ENCODE measurements around the gene IAH1. TPM values are rescaled to one million over a fixed set of nuclear protein-coding genes. Genes with fewer than 3 reads are reported as not detected.

IAH1 gene
- total RNA-seq, 1 donor from 2014 or later: 31.1 TPM

DNA sequence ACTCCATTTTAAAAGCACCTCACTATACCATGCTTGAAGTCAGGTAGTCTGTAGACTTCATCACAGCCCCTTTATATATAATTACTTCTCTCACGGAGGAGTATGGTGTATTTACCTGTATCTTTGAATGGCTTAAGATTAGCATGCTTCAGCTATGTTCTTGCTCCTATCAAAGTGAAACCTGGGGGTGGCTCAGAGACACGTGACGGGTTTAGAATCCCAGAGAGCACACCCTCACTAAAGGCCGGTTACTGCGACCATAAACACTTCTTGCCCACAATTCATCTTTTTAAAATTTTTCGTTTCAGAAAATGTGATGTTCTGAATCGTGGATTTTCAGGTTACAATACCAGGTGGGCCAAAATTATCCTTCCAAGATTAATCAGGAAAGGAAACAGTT, 3.6 kb downstream of the IAH1 start:
- peaks cover 33% of the 10 kb centered on the region for H4K20me1 ChIP-seq (ENCODE audit: insufficient read depth, low read length)
- Mint-ChIP-seq H3K27ac (ENCODE audit: unreplicated experiment) (no peak overlapping the region), H3K4me3 (ENCODE audit: unreplicated experiment) (no peak overlapping the region), H3K36me3 (ENCODE audit: low read depth, unreplicated experiment) (peaks cover 13% of the 10 kb centered on the region), H3K27me3 (ENCODE audit: low read depth, unreplicated experiment) (no peaks in the 10 kb centered on the region), H3K9me3 (ENCODE audit: unreplicated experiment) (no peaks in the 10 kb centered on the region), H3K4me1 (ENCODE audit: low read depth, unreplicated experiment) (peaks cover 39% of the 10 kb centered on the region)
- DNase-seq (ENCODE audit: low read depth) (no peak), FAIRE-seq (no peak)
- peaks cover 48% of the 10 kb centered on the region for H3K79me2 ChIP-seq (ENCODE audit: insufficient read depth, low read length)
- H3K27me3 ChIP-seq (ENCODE audit: insufficient read depth, low read length): no peaks in the 10 kb centered on the region
- H3K4me2 ChIP-seq (ENCODE audit: low read length): no peak overlapping the region
- H2AFZ ChIP-seq (ENCODE audit: low read depth, low read length): no peak overlapping the region
- no peak for TF ChIP-seq EZH2 (IDR thresholded peaks at IDR 0.05; ENCODE audit: insufficient read depth, low read length)
- TF ChIP-seq, protein P1, sequence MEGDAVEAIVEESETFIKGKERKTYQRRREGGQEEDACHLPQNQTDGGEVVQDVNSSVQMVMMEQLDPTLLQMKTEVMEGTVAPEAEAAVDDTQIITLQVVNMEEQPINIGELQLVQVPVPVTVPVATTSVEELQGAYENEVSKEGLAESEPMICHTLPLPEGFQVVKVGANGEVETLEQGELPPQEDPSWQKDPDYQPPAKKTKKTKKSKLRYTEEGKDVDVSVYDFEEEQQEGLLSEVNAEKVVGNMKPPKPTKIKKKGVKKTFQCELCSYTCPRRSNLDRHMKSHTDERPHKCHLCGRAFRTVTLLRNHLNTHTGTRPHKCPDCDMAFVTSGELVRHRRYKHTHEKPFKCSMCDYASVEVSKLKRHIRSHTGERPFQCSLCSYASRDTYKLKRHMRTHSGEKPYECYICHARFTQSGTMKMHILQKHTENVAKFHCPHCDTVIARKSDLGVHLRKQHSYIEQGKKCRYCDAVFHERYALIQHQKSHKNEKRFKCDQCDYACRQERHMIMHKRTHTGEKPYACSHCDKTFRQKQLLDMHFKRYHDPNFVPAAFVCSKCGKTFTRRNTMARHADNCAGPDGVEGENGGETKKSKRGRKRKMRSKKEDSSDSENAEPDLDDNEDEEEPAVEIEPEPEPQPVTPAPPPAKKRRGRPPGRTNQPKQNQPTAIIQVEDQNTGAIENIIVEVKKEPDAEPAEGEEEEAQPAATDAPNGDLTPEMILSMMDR (IDR thresholded peaks at IDR 0.05; ENCODE audit: insufficient read depth, low read depth, low read length): no peak
- no peak overlapping the region for H3K9ac ChIP-seq (ENCODE audit: low read length)
- H3K4me3 ChIP-seq (ENCODE audit: insufficient read depth, low read depth, low read length): no peak overlapping the region
- H3K4me1 ChIP-seq (ENCODE audit: insufficient read depth, low read length): peaks cover 21% of the 10 kb centered on the region
- H3K9me3 ChIP-seq (ENCODE audit: insufficient read depth, low read depth, low read length): no peaks in the 10 kb centered on the region
- H3K36me3 ChIP-seq (ENCODE audit: insufficient read depth, low read length): peaks cover 13% of the 10 kb centered on the region
- H3K27ac ChIP-seq (ENCODE audit: low read depth, low read length): no peak overlapping the region

DNA sequence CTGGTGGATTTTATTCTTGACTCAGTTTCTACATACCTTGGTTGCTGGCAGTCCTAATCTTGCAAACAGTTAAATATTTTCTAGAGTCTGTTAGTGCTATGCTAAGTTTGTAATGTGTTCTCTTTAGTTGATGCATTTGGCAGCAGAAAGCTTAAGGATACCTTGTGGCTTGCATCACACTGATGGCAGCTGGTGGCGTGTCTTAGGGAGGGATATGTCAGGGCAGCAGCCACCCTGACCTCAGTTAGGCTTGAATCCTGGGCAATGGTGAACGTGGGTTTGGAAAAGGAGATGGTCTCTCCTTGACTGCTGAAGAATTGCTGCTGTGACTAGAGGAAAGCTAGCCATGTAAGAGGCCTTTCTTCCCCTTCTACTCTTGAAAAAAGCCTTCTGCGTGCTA, 4.2 kb downstream of the IAH1 start:
- no peaks in the 10 kb centered on the region for H3K27me3 Mint-ChIP-seq (ENCODE audit: low read depth, unreplicated experiment)
- no peak for TF ChIP-seq EZH2 (IDR thresholded peaks at IDR 0.05; ENCODE audit: insufficient read depth, low read length)
- TF ChIP-seq, protein P1 (IDR thresholded peaks at IDR 0.05; ENCODE audit: insufficient read depth, low read depth, low read length): no peak
- Histone ChIP-seq H2AFZ (ENCODE audit: low read depth, low read length) (no peak overlapping the region), H3K79me2 (ENCODE audit: insufficient read depth, low read length) (peaks cover 48% of the 10 kb centered on the region), H3K36me3 (ENCODE audit: insufficient read depth, low read length) (peaks cover 15% of the 10 kb centered on the region), H3K4me2 (ENCODE audit: low read length) (no peak overlapping the region), H3K9ac (ENCODE audit: low read length) (no peak overlapping the region), H4K20me1 (ENCODE audit: insufficient read depth, low read length) (peaks cover 37% of the 10 kb centered on the region), H3K4me1 (ENCODE audit: insufficient read depth, low read length) (peaks cover 21% of the 10 kb centered on the region), H3K27me3 (ENCODE audit: insufficient read depth, low read length) (no peaks in the 10 kb centered on the region), H3K27ac (ENCODE audit: low read depth, low read length) (no peak overlapping the region), H3K9me3 (ENCODE audit: insufficient read depth, low read depth, low read length) (no peaks in the 10 kb centered on the region), H3K4me3 (ENCODE audit: insufficient read depth, low read depth, low read length) (no peak overlapping the region)
- H3K36me3 Mint-ChIP-seq (ENCODE audit: low read depth, unreplicated experiment): peaks cover 11% of the 10 kb centered on the region
- H3K27ac Mint-ChIP-seq (ENCODE audit: unreplicated experiment): peak overlapping the region; percentile 3
- no peak for DNase-seq (ENCODE audit: low read depth)
- FAIRE-seq: no peak
- no peaks in the 10 kb centered on the region for H3K9me3 Mint-ChIP-seq (ENCODE audit: unreplicated experiment)
- no peak overlapping the region for H3K4me3 Mint-ChIP-seq (ENCODE audit: unreplicated experiment)
- peaks cover 39% of the 10 kb centered on the region for H3K4me1 Mint-ChIP-seq (ENCODE audit: low read depth, unreplicated experiment)

DNA sequence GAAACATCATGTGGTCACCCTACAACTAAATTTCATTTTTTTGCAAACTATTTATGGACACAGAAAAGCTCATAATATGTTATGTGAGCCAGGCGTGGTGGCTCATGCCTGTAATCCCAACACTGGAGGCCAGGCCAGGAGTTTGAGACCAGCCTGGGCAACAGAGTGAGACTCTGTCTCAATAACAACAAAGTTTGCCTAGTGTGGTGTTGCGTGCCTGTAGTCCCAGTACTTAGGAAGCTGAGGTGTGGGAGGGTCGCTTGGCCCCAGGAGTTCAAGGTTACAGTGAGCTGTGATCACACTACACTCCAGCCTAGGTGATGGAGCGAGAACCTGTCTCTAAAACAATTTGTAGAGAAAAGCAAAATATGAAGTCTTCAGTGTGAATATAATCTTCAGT, 5.8 kb downstream of the IAH1 start:
- Histone ChIP-seq H3K9ac (ENCODE audit: low read length) (no peak overlapping the region), H3K79me2 (ENCODE audit: insufficient read depth, low read length) (peaks cover 45% of the 10 kb centered on the region), H3K27ac (ENCODE audit: low read depth, low read length) (no peak overlapping the region), H4K20me1 (ENCODE audit: insufficient read depth, low read length) (peaks cover 52% of the 10 kb centered on the region), H3K4me3 (ENCODE audit: insufficient read depth, low read depth, low read length) (no peak overlapping the region), H3K4me1 (ENCODE audit: insufficient read depth, low read length) (peaks cover 22% of the 10 kb centered on the region), H2AFZ (ENCODE audit: low read depth, low read length) (no peak overlapping the region), H3K4me2 (ENCODE audit: low read length) (no peak overlapping the region), H3K9me3 (ENCODE audit: insufficient read depth, low read depth, low read length) (no peaks in the 10 kb centered on the region), H3K27me3 (ENCODE audit: insufficient read depth, low read length) (no peaks in the 10 kb centered on the region), H3K36me3 (ENCODE audit: insufficient read depth, low read length) (peaks cover 29% of the 10 kb centered on the region)
- no peaks in the 10 kb centered on the region for H3K27me3 Mint-ChIP-seq (ENCODE audit: low read depth, unreplicated experiment)
- peak overlapping the region; percentile 86 for H3K27ac Mint-ChIP-seq (ENCODE audit: unreplicated experiment)
- H3K9me3 Mint-ChIP-seq (ENCODE audit: unreplicated experiment): no peaks in the 10 kb centered on the region
- H3K36me3 Mint-ChIP-seq (ENCODE audit: low read depth, unreplicated experiment): peaks cover 13% of the 10 kb centered on the region
- FAIRE-seq (no peak), DNase-seq (ENCODE audit: low read depth) (no peak)
- no peak overlapping the region for H3K4me3 Mint-ChIP-seq (ENCODE audit: unreplicated experiment)
- no peak for TF ChIP-seq EZH2 (IDR thresholded peaks at IDR 0.05; ENCODE audit: insufficient read depth, low read length)
- TF ChIP-seq, protein P1 (IDR thresholded peaks at IDR 0.05; ENCODE audit: insufficient read depth, low read depth, low read length): no peak
- peaks cover 42% of the 10 kb centered on the region for H3K4me1 Mint-ChIP-seq (ENCODE audit: low read depth, unreplicated experiment)

All from astrocyte (in vitro differentiated cells and primary cell).